NCI-H774 (cell line): ENCODE measurements around the gene POT1.

Experiments
- DNase-seq: peaks from one replicate; lab custom pipeline; 2025; lab: John Stamatoyannopoulos, UW

The POT1 gene

GRCh38 chr7:124909808-124910207, 19.8 kb downstream of the POT1 start:
- DNase-seq: no peak

- no peak for DNase-seq
Observed at GRCh38 chr7:124908259-124908658, 21.4 kb downstream of the POT1 start.

- DNase-seq: no peak
Observed at GRCh38 chr7:124907490-124907889, 22.1 kb downstream of the POT1 start.

- no peak for DNase-seq
Observed at GRCh38 chr7:124898531-124898930, 31.1 kb downstream of the POT1 start.

GRCh38 chr7:124896001-124896400, 33.6 kb downstream of the POT1 start:
- no peak for DNase-seq

GRCh38 chr7:124893140-124893827, 36.3 kb downstream of the POT1 start:
- no peak for DNase-seq

- no peak for DNase-seq
Observed at GRCh38 chr7:124887247-124887646, 42.4 kb downstream of the POT1 start.

- no peak for DNase-seq
Observed at GRCh38 chr7:124881981-124882380, 47.6 kb downstream of the POT1 start.

GRCh38 chr7:124879771-124880170, 49.9 kb downstream of the POT1 start:
- no peak for DNase-seq

GRCh38 chr7:124879103-124879502, 50.5 kb downstream of the POT1 start:
- no peak for DNase-seq

- DNase-seq: no peak
Observed at GRCh38 chr7:124874644-124875163, 54.9 kb downstream of the POT1 start.

GRCh38 chr7:124857672-124858235, 71.9 kb downstream of the POT1 start:
- no peak for DNase-seq

GRCh38 chr7:124856299-124856888, 73.2 kb downstream of the POT1 start:
- DNase-seq: peak; percentile 2

- DNase-seq: no peak
Observed at GRCh38 chr7:124843336-124843735, 86.3 kb downstream of the POT1 start.

GRCh38 chr7:124840435-124840834, 89.2 kb downstream of the POT1 start:
- DNase-seq: no peak

GRCh38 chr7:124839687-124840086, 89.9 kb downstream of the POT1 start:
- DNase-seq: no peak

GRCh38 chr7:124836173-124836572, 93.5 kb downstream of the POT1 start:
- DNase-seq: no peak

GRCh38 chr7:124818807-124819206, 110.8 kb downstream of the POT1 start:
- no peak for DNase-seq

GRCh38 chr7:124813994-124814798, 115.4 kb downstream of the POT1 start:
- DNase-seq: no peak

- no peak for DNase-seq
Observed at GRCh38 chr7:124812764-124813163, 116.9 kb downstream of the POT1 start.

GRCh38 chr7:124811341-124811740, 118.3 kb downstream of the POT1 start:
- no peak for DNase-seq

- DNase-seq: no peak
Observed at GRCh38 chr7:124810605-124811004, 119.0 kb downstream of the POT1 start.

GRCh38 chr7:124808206-124808605, 121.4 kb downstream of the POT1 start:
- no peak for DNase-seq
